GM04503 (cell line): ENCODE data around the gene EFL1.
"Not testable (repeated sequence)": the region's sequence is repeated elsewhere in the genome, so short reads cannot be mapped to it uniquely, and the experiment has no call there.

Experiments used
- DNase-seq: peaks from one replicate; pipeline ENCODE4 v3.0.0-alpha.2; 2012; ENCODE audit warnings: low read depth

The EFL1 gene

DNA sequence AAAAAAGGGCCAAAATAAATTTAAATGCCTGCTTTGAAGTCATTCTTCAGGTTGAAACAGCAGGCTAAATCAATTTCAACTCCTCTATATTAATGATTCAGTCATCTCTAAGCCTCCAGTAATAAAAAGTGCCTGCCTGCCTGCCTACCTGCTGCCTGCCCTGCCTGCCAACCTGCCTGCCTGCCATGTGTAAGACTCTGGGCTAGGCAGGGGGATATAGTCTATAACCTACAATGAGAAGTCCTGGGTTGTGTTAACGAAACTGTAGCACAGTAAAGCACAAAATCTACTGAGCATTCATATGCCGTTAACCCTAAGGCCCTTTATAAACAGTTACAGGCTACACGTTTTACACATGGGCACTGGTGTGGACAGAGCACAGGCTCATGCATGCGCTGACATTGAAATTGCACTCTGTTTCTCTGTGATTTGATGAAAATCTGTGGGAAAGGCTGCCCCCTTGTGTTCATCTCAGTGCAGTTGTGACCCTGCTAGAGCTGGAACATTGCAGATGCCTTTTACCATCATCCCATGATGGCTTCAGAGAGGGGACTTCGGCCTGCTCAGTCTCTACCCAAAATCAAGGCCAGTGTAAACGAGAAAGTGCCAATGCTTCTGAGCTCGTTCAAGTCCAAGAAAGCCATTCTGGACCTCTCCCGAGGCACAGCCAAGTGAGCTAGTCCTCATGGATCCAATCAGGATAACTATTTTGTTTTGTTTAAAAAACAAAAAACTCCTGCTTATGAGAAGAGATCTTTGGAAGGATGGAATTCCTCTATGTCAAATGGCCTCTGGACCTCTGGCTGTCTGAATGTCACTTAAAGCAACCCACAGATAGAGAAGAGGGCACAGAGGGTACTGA, 64.6 kb downstream of the EFL1 start:
- DNase-seq: no peak

DNA sequence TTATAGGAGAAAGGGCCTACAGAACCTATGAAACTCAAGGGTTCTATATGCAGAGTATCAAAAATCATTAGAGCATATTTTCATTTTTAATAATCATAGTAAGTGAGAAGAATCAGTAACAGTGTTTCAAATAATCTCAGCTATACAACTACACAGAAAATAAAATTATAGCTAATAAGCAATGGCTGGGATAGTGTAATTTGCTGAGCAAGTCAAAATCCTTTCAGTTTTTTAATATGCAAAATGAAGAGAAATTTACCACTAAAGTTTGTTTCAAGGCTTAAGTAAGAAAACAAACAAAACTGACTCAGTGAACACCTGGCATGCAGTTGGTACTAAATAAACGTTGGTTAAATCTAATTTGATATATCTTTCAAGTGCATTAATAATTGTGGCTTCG, 66.2 kb downstream of the EFL1 start:
- DNase-seq: no peak

DNA sequence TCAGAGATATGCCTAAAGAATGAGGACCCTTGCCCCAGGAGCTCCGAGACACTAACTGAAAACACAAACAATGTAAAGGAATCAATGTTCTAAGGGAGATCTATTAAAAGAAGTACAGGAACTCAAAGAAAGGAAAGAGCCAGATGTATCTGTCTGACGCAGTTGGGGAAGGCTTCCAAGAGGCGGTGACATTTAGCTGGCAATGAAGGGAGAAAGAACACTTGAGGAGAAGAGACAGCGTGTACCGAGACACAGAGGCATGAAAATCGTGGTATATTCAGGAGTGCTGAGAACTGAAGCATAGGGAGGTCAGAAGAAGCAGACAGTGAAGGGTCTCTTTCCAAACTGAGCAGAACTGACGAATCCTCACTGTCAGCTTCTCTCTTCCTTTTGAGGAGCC, 66.7 kb downstream of the EFL1 start:
- not testable (repeated sequence) for DNase-seq

DNA sequence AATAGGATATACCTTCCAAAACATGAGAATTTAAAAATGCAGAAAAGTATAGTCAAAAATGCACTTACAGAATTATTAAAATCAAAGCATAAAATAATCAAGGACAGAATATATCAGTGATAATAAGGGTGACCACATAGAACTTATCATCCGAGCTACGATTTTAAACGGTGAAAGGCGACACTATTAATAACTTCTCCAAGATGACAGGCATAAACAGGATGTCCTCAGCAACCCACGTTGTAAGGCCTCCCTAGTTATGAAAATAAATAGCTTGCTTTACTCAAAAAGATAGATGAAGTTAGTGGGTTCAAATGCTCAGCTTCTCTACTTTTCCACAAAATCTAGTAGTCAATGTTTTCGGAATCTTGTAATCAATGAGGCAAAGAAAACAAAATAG, 68.0 kb downstream of the EFL1 start:
- DNase-seq: not testable (repeated sequence)

DNA sequence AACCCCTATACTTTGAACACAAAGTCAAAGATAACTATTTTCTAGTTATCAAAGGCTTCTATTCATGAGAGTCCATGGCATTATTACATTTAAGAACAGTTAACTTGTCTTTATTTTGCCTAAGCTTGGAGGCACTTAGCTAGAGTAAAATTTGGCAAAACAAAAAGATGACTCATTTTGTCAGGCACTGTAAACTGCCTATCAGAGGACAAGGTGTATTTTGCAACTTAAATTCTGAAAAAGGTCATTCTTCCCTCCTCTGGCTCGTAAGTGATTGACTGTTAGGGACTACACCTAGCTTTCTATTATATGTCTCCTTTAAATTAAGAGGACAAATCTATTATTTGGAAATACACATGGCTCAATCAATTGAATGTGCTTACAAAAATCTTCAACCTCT, 69.1 kb downstream of the EFL1 start:
- DNase-seq: not testable (repeated sequence)

DNA sequence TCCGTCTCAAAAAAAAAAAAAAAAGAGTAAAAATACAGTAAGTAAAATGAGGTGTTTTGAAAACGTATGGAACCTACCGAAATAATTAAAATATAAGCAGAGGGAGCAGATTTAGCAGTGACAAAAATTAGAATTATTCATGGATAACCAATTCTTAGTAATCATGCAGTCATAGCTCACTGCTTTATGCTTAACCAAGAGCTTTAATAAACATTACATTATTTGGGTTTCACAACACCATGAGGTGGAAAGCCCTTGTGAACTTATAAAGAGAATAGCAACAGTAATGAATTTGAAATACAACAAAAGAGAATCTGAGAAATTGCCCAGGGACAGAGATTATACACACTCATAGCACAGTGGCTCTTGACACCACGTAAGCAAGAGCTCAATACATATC, 70.1 kb downstream of the EFL1 start:
- not testable (repeated sequence) for DNase-seq

DNA sequence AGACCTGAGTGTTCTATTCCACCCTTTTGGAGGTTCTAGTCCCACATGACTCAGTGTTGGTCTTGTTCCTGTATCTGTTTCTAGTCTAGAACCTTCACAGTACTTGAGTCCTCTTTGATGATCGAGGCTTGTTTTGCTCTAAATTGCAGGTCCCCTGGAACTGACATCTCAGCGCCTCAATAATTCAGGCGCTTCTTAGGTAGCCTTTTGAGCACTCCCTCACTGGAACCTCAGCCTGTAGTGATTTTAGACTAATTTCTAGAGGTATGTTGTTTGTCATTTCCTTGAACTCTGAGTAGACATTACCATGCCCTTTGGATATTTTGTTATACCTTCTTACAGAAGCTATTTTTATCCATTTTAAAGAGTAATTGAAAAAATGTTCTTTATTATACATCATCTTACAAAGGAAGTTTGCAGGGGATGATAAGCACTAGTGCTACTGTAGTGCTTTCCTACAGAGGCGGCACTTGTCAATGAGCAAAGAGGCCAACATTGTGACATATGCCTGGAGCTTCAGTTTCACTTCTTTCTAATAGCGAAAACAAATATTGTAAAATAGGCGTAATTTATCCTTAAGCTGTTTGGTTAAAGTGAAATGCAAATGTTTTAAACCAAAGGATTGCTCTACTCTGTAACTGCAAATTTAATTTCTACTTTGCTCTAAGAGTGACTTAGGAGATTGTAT, 75.7 kb downstream of the EFL1 start:
- no peak for DNase-seq

DNA sequence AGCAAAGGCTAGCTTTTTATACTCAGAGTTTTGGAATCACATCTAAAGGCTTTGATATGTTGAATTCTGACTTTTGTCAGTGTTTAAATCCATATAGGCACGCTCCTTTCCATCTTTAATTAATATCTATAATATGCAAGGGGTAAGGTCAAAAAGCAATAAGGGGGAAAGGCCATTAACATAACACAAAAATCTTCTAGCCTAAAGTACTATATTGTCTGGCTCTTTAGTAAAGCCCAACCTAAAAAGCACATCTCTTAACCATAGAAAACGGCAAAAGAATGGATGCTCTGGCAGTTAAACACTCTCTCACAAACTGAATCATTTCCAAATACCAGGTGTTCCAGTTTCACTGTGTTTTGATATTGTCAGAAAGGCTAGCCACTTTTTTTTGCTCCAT, 76.4 kb downstream of the EFL1 start:
- no peak for DNase-seq

DNA sequence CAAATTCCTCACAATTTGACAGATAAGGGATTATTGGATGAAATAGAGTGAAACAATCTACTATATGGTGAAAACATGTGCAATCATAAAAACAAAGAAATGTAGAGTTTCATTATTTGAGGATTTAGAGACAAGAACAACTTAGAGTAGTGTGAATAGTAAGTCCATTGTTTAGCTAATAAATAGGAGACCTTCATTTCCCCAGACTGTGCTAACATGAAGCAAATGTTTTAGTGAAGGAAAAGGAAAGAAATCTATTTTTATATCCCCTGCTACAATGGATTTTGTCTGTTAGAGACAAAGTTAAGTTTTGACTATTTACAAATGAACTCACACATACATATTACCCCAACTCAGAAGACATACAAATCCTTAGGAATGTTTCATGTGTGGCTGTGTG, 77.8 kb downstream of the EFL1 start:
- no peak for DNase-seq

DNA sequence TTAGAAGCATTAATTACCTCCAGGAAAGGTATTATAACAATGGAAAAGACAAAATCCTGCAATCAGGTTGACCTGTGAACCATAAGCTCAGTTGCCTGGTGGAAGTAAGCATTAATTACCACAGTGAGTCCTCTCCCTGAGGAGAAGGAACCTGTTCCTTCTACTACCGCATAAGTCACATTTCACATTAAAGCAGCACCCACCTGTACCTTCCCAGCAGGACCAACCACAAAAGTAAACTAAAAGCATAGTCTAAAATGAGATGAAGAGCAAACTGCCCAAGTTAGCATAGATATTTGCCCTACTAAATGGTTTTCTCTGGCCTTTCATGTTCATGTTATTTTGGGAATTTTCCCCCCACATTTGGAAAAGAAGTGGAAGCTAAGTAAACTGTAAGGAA, 78.2 kb downstream of the EFL1 start:
- DNase-seq: no peak

DNA sequence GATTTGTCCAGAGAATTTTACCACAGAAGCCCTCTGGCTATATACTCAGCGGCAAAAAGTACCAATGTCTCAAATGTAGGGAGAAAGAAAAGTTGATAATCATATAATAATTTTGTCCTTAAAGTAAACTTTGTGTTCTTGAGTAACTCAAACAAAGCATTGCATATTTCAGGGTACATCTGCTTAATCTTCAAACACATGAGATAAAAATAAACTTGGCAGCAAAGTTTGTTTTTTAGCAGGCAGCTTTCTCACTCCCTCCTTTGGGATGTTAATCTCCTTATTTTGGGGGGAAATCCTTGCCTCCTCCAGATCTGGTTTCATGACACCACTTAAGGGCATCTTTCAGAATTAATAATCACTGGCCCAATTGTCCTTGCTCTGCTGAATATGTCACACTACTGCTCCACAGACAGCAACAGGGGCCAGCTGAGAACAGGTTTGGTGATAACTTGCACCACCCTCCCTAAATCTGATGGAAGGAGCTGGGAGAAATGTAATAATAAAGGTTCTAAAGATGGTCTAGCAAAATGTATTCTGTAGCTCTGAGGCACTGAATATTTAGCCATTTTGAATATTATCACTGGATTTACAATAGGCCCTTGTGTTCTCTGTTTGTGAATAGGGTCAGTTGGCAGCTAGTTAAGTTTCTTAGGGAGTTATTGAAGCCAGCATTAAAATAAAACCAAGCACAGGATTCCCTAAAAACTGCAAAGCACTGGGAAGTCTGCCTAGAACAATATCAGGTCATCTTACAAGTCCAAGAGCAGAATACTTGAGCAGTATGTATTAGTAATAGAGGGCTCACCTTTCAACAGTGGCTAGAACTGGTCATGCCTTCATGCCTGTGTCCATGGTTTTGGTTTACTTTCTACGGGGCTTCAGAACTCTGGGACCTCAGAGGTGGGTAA, 79.2 kb downstream of the EFL1 start:
- DNase-seq: no peak

DNA sequence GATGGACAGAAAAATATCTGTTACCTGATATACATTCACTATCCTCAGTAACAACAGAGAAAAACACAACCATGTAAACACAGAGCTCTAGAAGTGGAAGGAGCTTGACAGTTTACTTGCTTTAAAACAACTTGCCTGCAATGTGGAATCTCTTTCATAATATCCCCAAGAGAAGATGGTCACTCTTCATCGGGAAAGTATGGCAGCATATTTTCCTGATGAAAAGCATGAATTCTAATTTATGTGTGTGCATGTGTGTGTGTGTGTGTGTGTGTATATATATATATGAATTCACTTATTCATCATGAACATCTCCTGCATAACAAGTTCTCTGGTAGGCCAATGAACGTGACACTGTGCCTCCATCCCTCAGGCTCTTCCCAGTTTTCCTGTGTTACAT, 81.2 kb downstream of the EFL1 start:
- DNase-seq: no peak

DNA sequence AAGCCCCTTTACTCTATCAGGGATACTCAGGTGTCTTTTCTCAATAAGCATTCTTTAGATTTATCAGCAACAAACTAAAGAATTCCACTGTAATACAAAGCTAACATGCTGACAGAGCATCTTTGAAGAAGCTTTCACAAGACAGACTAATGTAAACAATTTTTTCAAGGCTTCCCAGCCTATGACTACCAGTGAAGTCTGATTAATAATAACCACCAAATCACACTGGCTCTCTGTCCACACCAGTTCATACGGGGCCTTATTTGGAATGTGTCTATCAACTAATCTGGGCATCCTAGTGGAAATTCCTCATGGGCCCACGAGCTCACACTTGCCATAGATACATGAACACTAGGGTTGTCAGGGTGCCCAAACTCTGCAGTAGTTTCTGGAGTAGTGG, 84.5 kb downstream of the EFL1 start:
- DNase-seq: no peak

DNA sequence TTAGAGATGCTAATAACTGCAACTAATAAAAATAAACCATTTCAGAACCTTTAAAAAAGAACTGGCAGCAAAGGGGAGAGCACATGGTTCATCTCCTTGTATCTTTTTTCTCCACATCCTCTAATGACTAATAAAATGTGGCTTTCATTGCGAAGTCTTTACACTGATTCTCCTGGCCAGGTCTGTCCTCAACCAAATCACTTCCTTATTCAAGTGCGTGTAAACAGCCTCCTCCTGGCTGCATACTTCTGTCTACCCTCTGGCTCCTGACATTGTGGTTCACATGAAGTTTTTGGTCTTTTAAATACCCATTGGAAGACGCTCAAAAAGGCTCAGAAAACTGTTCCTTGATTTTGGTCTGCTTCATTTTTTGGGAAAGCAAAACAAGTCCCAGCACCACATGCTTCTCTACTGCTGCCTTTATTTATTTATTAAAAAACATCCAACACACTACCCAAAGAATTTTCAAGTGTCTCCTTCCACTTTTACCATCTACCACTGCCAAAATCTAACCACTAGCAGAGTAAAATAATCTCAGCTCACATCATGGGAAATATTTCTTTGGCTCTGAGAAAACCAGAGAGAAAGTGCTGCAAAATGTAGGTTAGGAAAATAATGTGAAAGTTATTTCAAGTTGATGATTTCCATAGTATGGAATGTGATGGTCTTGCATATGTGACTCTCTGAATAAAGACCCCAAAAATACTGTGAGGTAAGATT, 85.1 kb downstream of the EFL1 start:
- peak; percentile 65 for DNase-seq

DNA sequence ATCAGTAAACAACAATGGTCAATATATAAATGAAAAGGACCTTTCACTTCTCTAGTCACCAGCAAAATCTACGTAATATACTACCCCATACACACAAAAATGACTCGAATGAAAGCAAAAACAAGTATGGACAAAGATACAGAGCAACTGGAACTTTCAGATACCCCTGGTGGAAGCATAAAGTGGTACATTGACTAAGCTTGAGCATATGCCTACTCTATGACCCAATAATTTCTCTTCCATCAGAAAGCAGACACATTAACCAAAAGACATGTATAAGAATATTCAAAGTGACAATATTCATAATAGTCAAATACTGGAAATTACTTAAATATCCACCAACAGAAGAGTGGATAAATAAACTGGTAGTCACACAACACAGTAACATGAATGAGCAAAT, 86.0 kb downstream of the EFL1 start:
- DNase-seq: no peak

DNA sequence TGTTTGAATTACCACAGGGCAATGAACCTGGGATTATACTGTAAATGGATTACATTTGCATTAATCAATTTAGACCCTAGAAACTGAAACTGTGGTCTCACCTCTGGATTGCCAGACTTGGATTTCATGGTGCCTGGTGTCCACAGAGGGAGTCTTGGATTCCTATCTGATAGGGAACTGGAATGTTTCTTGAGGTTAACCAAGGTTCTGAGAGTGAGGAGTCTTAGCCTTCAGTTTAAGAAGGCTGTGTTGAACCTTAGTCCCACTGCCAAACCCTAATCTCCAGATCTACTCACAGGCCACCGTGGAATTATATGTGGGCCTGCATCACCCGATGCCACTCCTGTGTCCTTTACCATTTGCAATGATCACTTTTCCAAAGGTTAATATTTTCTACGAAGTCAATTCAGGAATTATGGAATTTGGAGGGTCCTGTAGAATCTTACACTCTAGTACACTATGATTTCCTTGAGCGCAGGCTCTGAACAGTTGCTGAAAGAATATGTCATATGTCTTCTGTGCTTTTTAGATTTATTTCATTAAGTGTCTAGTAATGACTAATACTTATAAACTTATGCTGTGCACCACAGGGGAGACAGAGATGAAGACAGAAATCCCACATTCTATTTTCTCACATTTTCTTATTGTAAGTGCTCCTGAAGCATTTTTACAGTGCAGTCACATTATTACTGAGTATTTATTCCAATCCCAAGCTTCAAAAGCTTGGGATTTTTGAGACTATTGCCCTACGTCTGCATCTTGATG, 87.9 kb downstream of the EFL1 start:
- no peak for DNase-seq

DNA sequence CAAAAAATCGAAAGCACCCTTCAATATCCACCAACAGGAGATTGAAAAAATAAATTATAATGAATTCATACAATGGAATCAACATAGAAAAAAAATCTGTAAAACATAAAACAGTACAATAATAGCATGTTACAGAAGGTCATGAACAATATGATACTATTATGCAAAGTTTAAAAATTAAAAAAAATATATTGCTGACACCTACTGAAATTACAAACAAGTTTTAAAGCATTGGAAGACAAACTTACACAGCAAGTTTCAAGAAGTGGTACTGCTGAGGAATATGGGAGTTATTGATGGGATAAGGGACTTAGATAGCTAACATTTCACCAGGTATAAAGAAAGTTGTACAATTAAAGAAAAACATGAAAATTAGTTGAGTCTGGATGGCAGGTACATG, 89.4 kb downstream of the EFL1 start:
- no peak for DNase-seq

DNA sequence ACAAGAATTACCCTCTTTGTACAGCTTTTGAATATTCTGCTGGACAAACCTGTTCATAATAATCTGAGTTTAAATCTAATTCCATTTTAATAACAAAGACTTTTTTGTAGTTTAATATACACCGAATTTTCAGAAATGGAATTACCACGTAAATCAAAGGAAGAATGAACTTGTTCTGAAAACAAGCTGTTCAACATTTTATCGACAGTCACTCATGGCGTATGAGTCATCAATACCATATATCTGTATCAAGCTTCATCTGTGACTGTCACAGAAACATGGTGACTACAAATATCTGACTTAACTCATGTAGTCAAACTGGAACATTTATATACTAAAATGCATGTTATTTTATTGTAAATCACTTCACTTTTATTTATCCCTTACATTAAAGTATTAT, 90.0 kb downstream of the EFL1 start:
- DNase-seq: no peak

DNA sequence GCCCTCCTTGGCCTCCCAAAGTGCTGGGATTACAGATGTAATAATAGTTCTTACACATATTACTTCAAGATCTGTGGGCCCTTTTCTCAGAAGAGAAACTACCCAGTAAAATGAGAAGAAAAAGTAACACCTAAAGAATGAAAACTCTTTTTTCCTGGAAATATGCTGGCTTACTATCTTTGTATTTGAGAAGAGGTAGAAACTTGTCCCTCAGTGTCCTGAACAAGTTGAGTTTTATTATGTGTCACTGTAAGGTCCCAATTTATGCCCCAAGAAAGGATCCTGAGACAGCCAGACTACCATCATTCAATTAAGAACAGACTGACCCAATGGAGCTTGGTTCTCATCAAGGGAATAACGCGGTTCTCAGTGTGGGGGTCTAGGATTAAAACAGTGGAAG, 93.8 kb downstream of the EFL1 start:
- DNase-seq: no peak

DNA sequence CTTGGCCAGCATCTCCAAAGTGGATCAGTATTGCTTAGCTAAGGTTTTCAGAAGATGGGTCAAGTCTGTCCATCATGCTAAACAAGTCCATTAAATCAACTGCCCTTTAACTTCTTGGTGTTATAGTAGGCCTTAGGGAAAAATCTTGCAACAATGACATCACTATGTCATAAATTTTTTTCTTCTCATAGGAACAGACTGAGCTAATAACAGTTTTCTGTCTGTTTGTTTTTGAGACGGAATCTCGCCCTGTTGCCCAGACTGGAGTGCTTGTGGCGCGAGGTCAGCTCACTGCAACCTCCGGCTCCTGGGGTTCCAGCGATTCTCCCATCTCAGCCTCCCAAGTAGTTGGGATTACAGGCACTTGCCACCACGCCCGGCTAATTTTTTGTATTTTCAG, 94.2 kb downstream of the EFL1 start:
- DNase-seq: no peak

DNA sequence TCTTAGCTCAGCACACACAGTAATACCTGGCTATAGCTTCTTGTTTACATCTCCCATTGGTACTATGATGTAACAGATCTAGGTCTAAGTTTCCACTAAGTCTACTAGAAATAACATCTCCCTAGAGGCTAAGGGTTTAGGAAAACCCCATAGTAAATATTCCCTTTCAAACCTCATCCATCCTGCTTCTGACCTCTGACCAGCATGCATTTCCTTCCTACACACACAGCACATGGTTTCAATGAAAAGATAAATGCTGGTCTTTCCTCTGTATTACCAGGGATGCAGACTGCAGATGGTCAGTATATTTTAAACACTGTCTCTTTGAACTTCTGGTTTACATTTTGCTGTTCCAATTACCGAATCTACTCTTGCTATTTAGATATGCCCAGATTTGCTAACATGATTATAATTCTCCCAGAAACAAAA, 96.6 kb downstream of the EFL1 start:
- no peak for DNase-seq
